GM20431 (cell line): ENCODE measurements around the gene ATP11A.
"Not testable (repeated sequence)": the region's sequence is repeated elsewhere in the genome, so short reads cannot be mapped to it uniquely, and the experiment has no call there.

Experiments used
- in situ Hi-C: fragments of 300-500 bp; cut with MseI, MboI; formaldehyde crosslinking; loops from one replicate; pipeline ENCODE4 v1.15.0; 2020; ENCODE audit warnings: low sequenced_read_pairs; ENCODE audit not compliant: unreplicated experiment

The ATP11A gene

DNA sequence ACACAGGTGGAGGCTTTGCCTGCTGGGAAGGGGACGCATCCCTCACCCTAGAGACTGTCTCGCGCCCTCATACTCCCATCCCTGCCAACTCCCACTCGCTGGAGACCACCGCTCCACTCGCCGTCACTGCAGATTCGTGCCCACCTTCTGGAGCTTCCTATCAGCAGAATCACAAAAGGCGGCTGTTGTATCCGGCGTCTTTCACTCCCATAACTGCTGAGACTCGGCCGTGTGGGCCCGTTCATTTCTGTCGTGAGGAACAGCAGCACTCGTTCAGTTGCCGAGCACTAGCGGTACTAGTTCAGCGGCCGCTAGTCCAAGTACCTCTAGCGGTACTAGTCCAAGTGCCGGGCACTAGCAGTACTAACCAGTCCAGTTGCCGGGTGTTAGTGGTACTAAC lies 154.6 kb downstream of the ATP11A start:
- in situ Hi-C loops, result no loop called here

DNA sequence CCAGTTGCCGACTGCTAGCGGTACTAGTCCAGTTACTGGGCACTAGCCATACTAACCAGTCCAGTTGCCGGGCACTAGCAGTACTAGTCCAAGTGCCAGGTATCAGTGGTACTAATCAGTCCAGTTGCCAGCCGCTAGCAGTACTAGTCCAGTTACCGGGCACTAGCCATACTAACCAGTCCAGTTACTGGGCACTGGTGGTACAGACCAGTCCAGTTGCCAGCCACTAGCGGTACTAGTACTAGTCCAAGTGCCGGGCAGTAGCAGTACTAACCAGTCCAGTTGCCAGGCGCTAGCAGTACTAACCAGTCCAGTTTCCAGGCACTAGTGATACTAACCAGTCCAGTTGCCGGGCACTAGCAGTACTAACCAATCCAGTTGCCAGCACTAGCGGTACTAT lies 155.0 kb downstream of the ATP11A start:
- in situ Hi-C loops, result no loop called here

DNA sequence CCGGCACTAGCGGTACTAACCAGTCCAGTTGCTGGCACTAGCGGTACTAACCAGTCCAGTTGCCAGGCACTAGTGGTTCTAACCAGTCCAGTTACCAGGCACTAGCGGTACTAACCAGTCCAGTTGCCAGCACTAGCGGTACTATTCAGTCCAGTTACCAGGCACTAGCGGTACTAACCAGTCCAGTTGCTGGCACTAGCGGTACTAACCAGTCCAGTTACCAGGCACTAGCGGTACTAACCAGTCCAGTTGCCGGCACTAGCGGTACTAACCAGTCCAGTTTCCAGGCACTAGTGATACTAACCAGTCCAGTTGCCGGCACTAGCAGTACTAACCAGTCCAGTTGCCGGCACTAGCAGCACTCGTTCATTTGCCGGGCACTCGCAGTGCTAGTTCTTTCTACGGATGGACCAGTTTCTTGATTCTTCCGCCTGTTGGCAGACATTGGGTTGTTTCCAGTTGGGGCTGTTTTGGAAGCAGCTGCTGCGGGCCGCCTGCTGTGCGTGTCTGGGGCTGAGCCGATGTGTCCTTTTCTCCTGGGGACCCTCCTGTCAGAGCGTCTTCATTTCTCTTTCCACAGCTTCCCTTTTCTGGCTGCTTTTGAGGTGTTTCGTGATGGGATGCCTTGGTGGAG lies 155.8 kb downstream of the ATP11A start:
- in situ Hi-C loops, result no loop called here

DNA sequence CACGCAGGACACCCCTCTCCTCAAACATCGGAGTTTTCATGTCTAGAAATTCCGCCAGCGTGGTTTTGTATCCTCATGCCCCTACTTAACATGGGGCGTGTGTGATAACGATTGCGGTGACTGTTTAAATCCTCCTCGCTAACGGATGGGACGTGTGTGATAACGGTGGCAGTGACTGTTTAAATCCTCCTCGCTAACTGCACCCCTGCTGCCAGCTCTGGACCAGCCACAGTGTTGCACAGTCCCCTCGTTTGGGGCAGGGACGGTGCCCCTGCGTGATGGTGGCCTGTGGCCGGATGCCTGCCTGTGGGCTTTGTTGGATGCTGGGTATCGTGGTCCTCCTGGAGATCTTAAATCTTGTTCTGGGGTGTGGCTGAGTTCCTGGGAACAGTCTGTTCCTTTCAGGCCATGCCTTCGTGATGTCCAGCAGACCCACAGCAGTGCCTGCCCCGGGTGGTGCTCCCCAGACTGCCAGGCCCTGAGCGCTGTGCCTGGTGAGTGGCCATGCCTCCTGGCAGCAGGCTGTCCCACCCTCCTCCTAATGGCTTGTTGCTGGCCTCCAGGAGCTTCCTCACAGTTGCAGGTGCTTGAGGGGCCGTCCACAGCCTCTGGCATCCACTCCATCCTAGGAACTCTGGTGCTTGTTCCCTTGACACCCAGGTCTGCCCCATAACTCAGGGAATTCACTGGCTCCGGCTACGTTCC lies 156.7 kb downstream of the ATP11A start:
- in situ Hi-C loops, result no loop called here

DNA sequence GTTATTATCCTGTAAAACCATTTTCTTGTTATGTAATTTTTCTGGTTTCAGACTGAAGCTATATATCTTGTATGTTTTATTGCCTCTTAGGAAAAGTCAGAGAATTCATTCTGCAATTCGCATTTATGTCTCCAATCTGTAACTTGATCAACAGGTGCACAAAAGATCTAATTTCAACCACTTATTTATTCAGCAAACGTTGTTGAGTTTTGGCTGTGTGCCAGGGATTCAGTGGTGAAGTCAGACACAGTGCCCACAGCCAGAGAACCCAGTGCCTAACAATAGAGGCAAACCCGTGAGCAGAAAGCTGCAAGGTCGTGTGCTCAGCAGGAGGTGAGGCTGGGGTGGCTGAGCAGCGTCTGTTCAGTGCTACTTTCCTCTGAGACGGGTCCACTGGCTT lies 159.7 kb downstream of the ATP11A start:
- in situ Hi-C loops, result no loop called here

DNA sequence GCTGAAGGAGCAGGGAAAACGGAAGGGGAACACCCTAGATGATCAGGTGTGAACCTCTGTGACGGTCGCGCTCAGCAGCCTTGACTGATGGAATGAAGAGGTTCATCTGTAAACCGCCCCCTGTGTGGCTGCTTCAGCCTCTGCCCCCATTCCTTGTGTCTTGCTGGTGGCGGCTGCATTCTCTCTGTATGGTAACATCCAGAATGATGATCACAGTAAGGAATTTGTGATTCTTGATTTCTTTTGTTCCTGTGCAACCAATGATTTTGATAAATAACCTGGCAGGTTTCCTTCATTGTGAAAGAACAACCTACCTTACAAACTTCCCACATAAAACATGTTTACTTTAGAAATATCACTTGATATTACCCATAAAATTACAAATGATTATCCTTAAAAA lies 160.4 kb downstream of the ATP11A start:
- in situ Hi-C loops, result no loop called here

DNA sequence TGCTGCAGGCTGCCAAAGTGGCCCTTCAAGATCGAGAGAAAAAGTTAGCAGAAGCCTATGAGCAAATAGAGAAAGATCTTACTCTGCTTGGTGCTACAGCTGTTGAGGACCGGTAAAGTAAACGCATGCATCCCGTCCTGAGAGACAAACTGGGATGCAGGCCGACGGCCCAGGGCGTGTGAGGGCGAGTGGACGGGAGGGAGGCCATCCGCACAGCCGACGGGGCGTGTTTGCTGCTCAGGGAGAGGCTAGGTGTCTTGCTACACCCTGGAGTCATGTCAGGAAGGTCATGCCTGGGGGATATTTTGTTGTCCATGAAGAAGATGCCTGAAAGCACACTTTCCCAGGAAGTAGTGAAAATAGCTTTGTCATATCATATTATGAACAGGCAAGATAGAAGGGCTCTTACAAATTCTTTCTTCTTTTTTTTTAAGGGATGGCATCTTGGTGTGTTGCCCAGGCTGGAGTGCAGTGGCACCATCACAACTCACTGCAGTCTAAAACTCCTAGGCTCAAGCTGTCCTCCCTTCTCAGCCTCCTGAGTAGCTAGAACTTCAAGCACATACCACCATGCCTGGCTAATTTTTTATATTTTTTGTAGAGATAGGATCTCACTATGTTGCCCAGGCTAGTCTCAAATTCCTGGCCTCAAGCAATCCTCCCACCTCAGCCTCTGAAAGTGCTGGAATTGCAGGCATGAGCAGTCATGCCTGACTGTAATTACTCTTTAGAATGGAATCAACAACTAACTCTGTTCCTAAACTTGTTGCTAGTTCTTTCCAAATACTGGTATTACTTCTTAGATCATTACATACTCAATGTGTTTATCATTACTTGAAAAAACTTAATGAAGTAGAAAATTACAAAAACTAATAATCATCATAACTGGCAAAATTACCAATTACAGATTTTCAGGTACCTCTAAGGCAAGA lies 161.5 kb downstream of the ATP11A start:
- in situ Hi-C loops, result no loop called here

DNA sequence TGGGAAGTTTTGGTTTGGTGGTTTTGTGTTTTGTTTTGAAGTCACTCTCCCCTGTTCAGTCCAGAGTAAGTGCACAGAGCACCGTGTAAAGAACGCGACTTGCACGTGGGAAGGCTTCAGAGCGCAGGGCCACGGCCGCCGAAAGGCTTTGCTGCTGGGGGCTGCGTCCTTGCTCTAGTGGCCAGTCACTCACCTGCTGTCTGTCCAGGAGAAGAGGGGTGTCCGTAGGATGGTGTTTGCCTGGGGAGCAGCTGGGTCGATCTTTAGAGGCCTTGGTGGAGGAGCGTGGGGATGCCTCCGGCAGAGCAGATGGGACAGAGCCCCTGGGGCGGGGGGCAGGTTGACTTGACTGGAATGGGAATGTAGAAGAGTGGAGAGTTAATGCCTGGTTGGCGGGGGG lies 162.6 kb downstream of the ATP11A start:
- in situ Hi-C loops, result no loop called here

DNA sequence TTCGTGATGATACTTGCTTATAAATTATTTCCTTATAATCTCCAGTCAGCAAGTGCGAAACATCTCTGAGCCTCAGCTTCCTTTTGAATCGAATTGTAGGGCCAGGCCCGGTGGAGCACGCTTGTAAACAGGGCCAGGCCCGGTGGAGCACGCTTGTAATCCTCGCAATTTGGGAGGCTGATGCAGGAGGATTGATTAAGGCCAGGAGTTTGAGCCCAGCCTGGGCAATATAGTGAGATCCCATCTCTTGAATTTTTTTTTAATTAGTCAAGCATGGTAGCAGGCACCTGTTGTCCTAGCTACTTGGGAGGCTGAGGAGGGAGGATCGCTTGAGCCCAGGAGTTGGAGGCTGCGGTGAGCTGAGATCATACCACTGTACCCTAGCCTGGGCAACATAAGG lies 163.0 kb downstream of the ATP11A start:
- in situ Hi-C loops, result no loop called here

DNA sequence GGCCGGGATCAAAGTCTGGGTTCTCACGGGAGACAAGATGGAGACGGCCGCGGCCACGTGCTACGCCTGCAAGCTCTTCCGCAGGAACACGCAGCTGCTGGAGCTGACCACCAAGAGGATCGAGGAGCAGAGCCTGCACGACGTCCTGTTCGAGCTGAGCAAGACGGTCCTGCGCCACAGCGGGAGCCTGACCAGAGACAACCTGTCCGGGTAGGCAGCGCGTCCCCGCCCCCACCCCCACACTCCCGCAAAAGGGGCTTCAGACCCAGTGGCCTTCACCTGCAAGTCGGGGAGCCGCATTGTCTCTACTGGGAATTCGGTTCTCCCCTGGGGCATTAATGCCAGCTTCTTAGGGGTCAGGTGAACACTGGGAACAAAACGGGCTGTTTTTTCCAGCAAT lies 164.5 kb downstream of the ATP11A start:
- in situ Hi-C loops, result no loop called here

DNA sequence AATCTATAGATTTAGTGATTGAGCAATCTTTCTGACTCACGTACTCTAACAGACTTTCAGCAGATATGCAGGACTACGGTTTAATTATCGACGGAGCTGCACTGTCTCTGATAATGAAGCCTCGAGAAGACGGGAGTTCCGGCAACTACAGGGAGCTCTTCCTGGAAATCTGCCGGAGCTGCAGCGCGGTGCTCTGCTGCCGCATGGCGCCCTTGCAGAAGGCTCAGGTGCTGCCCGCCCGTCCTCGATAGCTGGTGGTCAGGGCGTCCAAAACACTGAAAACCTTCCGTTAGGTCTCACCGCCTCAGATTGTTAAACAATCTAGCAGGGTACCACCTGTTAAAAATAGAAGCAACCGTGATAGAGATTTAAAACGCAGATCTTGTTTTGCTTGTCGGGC lies 166.0 kb downstream of the ATP11A start:
- in situ Hi-C loops, result no loop called here

DNA sequence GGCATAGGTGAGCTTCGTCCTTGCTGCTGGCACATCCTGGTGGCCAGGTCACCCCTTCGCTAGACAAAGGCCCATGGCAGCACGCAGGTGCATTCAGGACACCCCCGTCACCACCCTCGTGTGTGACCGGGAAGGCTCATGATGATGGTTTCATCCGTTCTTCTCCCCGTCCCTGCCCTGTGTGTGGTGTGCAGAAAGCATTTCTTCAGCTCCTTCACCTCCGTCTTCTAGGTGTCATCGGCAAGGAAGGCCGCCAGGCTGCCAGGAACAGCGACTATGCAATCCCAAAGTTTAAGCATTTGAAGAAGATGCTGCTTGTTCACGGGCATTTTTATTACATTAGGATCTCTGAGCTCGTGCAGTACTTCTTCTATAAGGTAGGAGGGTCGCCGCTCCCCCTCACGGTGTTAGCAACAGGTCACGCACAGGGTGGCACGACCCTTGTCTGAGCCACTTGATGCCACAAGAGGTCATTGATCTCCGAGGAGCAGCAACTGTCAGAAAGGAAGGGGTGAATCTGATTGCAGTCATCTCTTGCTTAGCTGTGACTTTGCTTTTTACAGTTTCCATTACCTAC lies 168.2 kb downstream of the ATP11A start:
- in situ Hi-C loops, result no loop called here

DNA sequence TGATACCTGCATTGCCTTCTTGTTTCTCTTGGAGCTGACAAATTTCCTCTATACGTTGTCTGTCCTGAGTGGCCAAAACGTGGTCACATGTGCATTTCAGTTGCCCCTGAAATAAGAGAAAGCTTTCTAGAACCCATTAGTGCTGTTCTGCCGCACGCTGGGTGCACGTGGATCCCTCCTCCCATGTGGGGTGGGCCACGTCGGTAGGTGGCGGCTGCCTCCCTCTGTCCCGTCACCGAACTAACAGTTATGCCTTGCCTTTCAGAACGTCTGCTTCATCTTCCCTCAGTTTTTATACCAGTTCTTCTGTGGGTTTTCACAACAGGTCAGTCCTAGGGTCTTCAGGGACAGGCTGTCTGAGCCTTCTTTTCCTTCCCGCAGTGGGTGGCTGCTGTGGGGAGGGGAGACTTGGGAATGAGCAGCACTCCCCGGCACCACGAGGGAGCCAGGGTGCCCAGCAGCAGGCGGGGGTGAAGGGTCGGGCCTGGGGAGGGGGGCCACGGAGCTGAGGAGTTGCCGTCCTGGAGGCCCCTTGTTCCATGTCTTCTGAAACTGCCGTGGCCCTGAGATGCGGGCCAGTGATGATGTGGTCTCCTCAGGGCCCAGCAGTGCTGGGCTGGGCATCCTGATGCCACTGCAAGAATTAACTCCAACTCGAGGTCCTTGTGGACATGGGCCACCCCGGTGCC lies 169.4 kb downstream of the ATP11A start:
- in situ Hi-C loops, result no loop called here

DNA sequence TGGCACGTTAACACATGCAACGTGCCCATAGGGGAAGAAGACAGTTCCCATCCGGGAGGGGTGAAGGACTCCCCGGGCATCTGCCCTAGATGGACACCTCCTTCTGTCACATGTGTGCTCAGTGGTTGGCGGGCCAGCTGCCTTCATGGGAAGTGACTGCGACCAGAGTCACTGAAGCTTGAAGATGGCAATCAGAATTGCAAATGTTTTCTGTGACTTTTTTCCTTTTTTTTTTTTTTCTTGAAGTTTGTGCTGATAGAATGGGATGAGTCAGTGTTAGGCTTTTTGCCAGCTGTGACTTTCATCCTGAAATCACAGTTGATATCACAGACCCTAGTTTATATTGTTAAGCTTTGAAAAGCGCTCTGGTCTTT lies 170.0 kb downstream of the ATP11A start:
- in situ Hi-C loops, result no loop called here

DNA sequence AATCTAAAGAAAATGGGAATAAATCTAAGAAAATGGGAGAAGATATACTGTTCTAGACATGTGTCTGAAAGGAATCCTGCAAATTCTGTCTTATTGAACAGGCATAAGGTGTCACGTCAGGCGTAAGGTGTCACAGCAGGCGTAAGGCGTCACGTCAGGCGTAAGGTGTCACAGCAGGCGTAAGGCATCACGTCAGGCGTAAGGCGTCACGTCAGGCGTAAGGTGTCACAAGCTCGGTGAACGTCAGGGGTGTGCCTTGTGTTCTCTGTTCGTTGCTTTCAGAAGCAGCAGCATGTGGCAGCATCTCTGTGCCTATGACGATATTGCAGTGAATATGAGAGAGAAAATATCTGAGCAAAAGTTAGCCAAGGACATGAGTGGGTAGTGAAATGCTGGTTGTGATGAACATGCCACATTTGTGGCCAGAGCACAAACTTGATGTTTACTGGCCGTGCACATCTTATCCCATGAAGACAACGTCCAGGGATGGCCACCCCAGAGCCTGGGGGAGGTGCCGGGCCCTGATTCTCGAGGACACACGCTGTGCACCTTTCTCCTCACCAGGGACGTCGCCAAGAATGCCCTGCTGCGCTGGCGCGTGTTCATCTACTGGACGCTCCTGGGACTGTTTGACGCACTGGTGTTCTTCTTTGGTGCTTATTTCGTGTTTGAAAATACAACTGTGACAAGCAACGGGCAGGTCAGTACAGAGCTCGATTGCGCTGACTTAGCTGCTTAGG lies 172.2 kb downstream of the ATP11A start:
- in situ Hi-C loops, result no loop called here

DNA sequence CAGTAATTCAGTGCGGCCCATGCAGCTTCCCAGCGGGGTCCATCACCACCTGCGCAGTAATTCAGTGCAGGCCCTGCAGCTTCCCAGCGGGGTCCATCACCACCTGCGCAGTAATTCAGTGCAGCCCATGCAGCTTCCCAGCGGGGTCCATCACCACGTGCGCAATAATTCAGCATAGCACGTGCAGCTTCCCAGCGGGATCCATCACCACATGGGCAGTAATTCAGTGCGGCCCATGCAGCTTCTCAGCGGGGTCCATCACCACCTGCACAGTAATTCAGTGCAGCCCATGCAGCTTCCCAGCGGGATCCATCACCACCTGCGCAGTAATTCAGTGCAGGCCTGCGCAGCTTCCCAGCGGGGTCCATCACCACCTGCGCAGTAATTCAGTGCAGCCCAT lies 173.5 kb downstream of the ATP11A start:
- in situ Hi-C loops, result not testable (repeated sequence)

DNA sequence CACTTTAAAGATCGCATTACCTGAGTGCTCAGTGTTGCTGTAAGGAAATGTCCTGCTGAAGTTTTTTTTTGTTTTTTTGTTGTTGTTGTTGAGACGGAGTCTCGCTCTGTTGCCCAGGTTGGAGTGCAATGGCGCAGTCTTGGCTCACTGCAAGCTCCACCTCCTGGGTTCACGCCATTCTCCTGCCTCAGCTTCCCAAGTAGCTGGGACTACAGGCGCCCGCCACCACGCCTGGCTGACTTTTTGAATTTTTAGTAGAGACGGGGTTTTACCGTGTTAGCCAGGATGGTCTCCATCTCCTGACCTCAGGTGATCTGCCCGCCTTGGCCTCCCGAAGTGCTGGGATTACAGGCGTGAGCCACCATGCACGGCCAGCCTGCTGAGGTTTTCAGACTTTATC lies 175.6 kb downstream of the ATP11A start:
- in situ Hi-C loops, result not testable (repeated sequence)

DNA sequence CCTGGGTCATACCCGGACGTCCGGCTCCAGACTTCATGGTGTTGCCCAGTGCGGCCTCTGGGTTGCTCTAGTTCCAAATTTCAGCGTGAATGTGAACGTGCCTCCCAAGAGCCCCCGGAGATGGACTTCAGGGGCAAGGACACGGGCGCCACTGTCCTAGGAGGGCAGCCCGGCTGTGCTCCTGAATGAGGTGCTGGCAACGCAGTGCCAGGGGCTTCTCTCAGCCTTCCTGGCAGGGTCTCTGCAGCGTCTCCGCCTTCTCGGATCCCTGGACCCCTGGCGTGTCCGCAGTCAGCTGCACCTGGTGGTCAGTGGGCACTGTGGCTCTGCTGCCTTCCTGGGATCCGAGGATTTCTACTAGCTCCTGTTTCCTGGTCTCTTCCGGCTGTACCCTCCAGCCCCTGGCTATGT lies 177.5 kb downstream of the ATP11A start:
- in situ Hi-C loops, result no loop called here

DNA sequence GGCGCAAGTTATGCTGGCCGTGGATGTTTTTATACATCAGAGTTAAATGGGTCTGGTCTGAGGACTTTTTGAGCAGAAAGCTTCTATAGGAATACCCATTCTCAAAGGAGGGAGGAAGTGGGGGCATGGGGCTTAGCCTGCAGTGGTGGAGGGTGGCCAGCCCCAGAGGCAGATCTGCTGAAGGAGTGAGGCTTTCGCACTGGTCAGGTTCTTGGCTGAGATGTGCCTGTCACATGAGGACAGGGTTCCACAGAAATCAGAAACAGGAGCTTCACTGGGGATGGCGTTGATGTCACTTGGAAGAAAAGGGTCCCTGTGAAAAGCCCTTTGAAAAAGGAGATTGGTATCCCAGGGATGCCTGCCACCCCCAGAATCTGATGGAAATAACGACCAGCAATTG lies 178.5 kb downstream of the ATP11A start:
- in situ Hi-C loops, result no loop called here
